ENCODE data around the gene RNPC3. TPM values are rescaled to one million over a fixed set of nuclear protein-coding genes. Genes with fewer than 3 reads are reported as not detected.

Gene RNPC3
- total RNA-seq, 1 experiment from 2014 or later: 12.2 TPM

GRCh38 chr1:103513711-103514110 lies 11.8 kb upstream of the RNPC3 start:
- Histone ChIP-seq H3K18ac (ENCODE audit: insufficient read length, low read depth, low read length) (no peak overlapping the region), H2BK120ac (ENCODE audit: low read depth, low read length, poor library complexity, severe bottlenecking) (no peak overlapping the region), H4K20me1 (ENCODE audit: control insufficient read depth, insufficient read depth, insufficient read length) (no peaks in the 10 kb centered on the region), H4K91ac (ENCODE audit: insufficient read length, low read depth, low read length) (no peak overlapping the region), H3K23ac (ENCODE audit: insufficient read length, low read depth, low read length) (no peak overlapping the region), H3K4me1 (ENCODE audit: insufficient read depth, low read length) (no peaks in the 10 kb centered on the region), H3K14ac (ENCODE audit: insufficient read depth, low read length) (no peak overlapping the region), H3K56ac (ENCODE audit: insufficient read length, low read depth, low read length) (no peak overlapping the region), H2AK5ac (ENCODE audit: insufficient read length, low read length) (no peak overlapping the region), H3K9ac (ENCODE audit: extremely low read depth, insufficient read length, low read length) (no peak overlapping the region), H3K23me2 (ENCODE audit: insufficient read length, low read depth, low read length, poor library complexity, severe bottlenecking) (no peaks in the 10 kb centered on the region), H3K27ac (ENCODE audit: insufficient read length, low read depth, low read length) (no peak overlapping the region), H3K79me1 (ENCODE audit: insufficient read depth, low read depth, low read length, poor library complexity, severe bottlenecking) (no peaks in the 10 kb centered on the region), H4K5ac (ENCODE audit: insufficient read length, low read depth, low read length) (no peak overlapping the region), H3T11ph (ENCODE audit: low read length) (no peak overlapping the region), H3K79me2 (ENCODE audit: insufficient read depth, low read length) (no peaks in the 10 kb centered on the region), H2BK20ac (ENCODE audit: low read depth, low read length, poor library complexity, severe bottlenecking) (no peak overlapping the region), H3K4ac (ENCODE audit: low read depth, low read length) (no peak overlapping the region), H2AFZ (ENCODE audit: low read length) (no peak overlapping the region), H2BK12ac (ENCODE audit: insufficient read length, low read depth, low read length) (no peak overlapping the region), H2BK15ac (ENCODE audit: low read depth, low read length) (no peak overlapping the region), H2BK5ac (ENCODE audit: insufficient read length, low read length) (no peak overlapping the region), H3K4me2 (ENCODE audit: insufficient read depth, insufficient read length, low read length) (no peak overlapping the region), H3K27me3 (ENCODE audit: insufficient read depth, low read length) (no peaks in the 10 kb centered on the region), H3K9me3 (ENCODE audit: control insufficient read depth, low read depth, low read length) (no peaks in the 10 kb centered on the region), H4K8ac (replicated peaks; ENCODE audit: insufficient read length, low read depth, low read length) (no peak overlapping the region)
- peaks cover 3 to 9% (median 3%) of the 10 kb centered on the region in 3 experiments; a peak in 5 of 7 replicates for H3K36me3 Mint-ChIP-seq (ENCODE audit: insufficient read depth in 1 of 3, low read depth in 3 of 3)
- WGBS (ENCODE audit: extremely low coverage, insufficient read length, low lambda C conversion rate): no CpG with 5 or more reads among the region's 1 CpG
- H3K9me3 Mint-ChIP-seq: peaks cover 7 to 9% of the 10 kb centered on the region in 2 experiments; a peak in 4 of 5 replicates
- no peak for DNase-seq
- H3K27ac Mint-ChIP-seq: no peak overlapping the region
- no peaks in the 10 kb centered on the region for H3K4me1 Mint-ChIP-seq
- no peaks in the 10 kb centered on the region; the same call in 1 of the 2 replicates for H3K27me3 Mint-ChIP-seq (ENCODE audit: low read depth)
- no peak overlapping the region for H3K4me3 Mint-ChIP-seq
- no peak for TF ChIP-seq CTCF (conservative IDR thresholded peaks at IDR 0.05)

All from H9 (cell line).